Uterus (tissue), 4 donors: ENCODE measurements around the gene TMEM132C. TPM values are rescaled to one million over a fixed set of nuclear protein-coding genes. Genes with fewer than 3 reads are reported as not detected.
A peak's percentile ranks its signal among the peaks of the same experiment; 100 is the strongest.

Experiments
- DNase-seq, 2 donors: peaks; one replicate each; pipeline ENCODE4 v3.0.0-alpha.2; 2019 to 2020
- H3K27ac ChIP-seq, 2 donors: fragments of 200-600 bp; sonication (generic); 1 replicate in 1 of 2; 2 replicates in 1 of 2; pipeline ENCODE4 v1.5.1; 2016 to 2018
- H3K27me3 ChIP-seq, 2 donors: fragments of 200-600 bp; sonication (generic); one replicate each; pipeline ENCODE4 v1.5.1; 2018 to 2019; ENCODE audit warnings: control low read depth in 1 of 2
- H3K36me3 ChIP-seq, 2 donors: fragments of 200-600 bp; sonication (generic); one replicate each; pipeline ENCODE4 v1.5.1; 2019; ENCODE audit warnings: control low read depth in 1 of 2
- H3K4me1 ChIP-seq, 2 donors: fragments of 200-600 bp; sonication (generic); one replicate each; pipeline ENCODE4 v1.5.1; 2018 to 2019; ENCODE audit warnings: control low read depth in 1 of 2
- H3K4me3 ChIP-seq, 2 donors: fragments of 200-600 bp; sonication (generic); 1 replicate in 1 of 2; 2 replicates in 1 of 2; pipeline ENCODE4 v1.5.1; 2018 to 2019; ENCODE audit warnings: mild to moderate bottlenecking in 1 of 2
- H3K9me3 ChIP-seq, 2 donors: fragments of 200-600 bp; sonication (generic); one replicate each; pipeline ENCODE4 v1.5.1; 2019; ENCODE audit warnings: control low read depth in 1 of 2
- POLR2A ChIP-seq, 2 donors: fragments of 450-650 bp; IDR thresholded peaks; one replicate each; pipeline ENCODE4 v1.6.1; 2016; ENCODE audit warnings: antibody characterized with exemption in 2 of 2, mild to moderate bottlenecking in 1 of 2, moderate library complexity in 1 of 2
- intact Hi-C: fragments of 100-400 bp; cut with DNase I; formaldehyde crosslinking; loops from one replicate; pipeline ENCODE4 v1.15.1; 2023; ENCODE audit warnings: low total_unique reads
- total RNA-seq, 4 donors: library from RNA; depleted of rRNA in 3 of 4; stranded (reverse); fragments of >200 nt in 3 of 4; gene quantifications; one replicate each; pipeline versions ENCODE4 v1.1.0 to v1.2.4, GENCODE V29; 2014 to 2023
- TF ChIP-seq, protein P1 (sequence below), 4 experiments: fragments of 200-600 bp in 2 of 4; fragments of 450-650 bp in 2 of 4; sonication (generic) in 2 of 4; IDR thresholded peaks; one replicate each; pipeline ENCODE4 v1.5.1; 2016 to 2019; ENCODE audit warnings: antibody characterized with exemption in 4 of 4, mild to moderate bottlenecking in 2 of 4, moderate library complexity in 1 of 4
- donor health status: DM: yes; HTN: yes; CAD: no.

Gene TMEM132C
- total RNA-seq, 4 donors from 2014 or later, result 0.26 to 48.3 (median 5.0) TPM

DNA sequence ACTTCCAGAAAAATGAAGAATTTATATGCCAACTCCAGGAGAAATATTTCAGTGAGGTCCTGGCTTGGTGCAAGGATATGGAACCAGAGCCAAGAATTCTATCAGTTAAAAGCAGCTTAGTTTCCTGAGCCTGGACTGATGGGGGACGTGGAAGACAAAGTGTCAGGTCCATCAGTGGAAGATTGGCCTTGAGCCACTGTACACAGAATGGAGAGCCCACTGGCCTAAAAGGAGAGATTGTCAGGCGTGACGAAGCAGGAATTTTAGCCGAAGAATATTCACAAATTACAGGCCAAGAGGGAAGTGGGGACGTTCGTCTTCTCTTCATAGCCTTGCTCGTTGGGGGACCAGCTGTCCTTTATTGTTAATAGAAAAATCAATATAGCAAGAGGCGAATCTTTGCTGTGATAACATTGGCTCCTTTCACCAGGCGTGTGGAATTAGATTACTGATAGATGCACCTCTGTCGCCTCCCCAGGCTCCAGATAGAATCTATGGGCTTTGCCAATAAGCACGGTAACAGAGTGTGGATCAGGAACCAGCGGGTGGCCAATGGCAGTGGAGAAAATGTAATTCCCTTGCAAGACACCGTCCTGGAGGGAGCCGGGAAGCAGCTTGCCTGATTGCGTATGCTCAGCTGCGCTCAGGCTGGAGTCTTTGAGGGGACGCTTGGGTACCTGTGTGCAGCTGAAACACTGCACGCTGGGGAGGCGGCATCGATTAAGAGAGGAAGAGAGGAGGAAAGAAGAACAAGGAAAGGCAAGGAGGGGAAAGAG, 56.4 kb downstream of the TMEM132C start:
- H3K36me3 ChIP-seq, result no peaks in the 10 kb centered on the region
- H3K27me3 ChIP-seq, result no peaks in the 10 kb centered on the region
- H3K9me3 ChIP-seq, result no peaks in the 10 kb centered on the region
- no peak overlapping the region for H3K4me3 ChIP-seq
- TF ChIP-seq, protein P1, sequence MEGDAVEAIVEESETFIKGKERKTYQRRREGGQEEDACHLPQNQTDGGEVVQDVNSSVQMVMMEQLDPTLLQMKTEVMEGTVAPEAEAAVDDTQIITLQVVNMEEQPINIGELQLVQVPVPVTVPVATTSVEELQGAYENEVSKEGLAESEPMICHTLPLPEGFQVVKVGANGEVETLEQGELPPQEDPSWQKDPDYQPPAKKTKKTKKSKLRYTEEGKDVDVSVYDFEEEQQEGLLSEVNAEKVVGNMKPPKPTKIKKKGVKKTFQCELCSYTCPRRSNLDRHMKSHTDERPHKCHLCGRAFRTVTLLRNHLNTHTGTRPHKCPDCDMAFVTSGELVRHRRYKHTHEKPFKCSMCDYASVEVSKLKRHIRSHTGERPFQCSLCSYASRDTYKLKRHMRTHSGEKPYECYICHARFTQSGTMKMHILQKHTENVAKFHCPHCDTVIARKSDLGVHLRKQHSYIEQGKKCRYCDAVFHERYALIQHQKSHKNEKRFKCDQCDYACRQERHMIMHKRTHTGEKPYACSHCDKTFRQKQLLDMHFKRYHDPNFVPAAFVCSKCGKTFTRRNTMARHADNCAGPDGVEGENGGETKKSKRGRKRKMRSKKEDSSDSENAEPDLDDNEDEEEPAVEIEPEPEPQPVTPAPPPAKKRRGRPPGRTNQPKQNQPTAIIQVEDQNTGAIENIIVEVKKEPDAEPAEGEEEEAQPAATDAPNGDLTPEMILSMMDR (IDR thresholded peaks at IDR 0.05), result no peak
- no peak for TF ChIP-seq POLR2A (IDR thresholded peaks at IDR 0.05)
- intact Hi-C loops, result no loop called here
- no peaks in the 10 kb centered on the region for H3K4me1 ChIP-seq
- no peak for DNase-seq
- H3K27ac ChIP-seq, result no peak overlapping the region

DNA sequence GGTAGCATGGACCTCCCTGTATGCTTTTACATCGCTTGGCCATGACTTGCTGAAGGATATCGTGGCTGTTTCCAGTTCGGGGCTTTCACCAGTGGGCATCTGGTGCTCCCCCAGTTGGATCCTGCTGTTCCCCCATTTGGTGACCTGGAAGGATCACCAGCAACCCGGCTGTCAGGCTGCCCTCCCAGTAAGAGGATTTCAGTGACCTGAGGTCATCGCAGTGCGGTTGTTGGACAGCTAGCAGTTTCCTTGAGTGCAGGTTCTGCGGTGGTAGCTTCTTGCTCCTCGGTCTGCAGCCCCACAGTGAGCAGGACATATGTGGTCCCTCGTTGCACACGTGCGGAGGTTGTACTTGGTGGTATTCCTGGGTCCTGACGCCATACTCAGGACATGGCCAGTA, 58.7 kb downstream of the TMEM132C start:
- no peak for TF ChIP-seq POLR2A (IDR thresholded peaks at IDR 0.05)
- TF ChIP-seq, protein P1 (IDR thresholded peaks at IDR 0.05), result no peak
- no peaks in the 10 kb centered on the region for H3K9me3 ChIP-seq
- intact Hi-C loops, result no loop called here
- DNase-seq, result no peak
- no peaks in the 10 kb centered on the region for H3K27me3 ChIP-seq
- H3K4me1 ChIP-seq, result no peaks in the 10 kb centered on the region
- no peak overlapping the region for H3K4me3 ChIP-seq
- no peaks in the 10 kb centered on the region for H3K36me3 ChIP-seq
- H3K27ac ChIP-seq, result no peak overlapping the region

DNA sequence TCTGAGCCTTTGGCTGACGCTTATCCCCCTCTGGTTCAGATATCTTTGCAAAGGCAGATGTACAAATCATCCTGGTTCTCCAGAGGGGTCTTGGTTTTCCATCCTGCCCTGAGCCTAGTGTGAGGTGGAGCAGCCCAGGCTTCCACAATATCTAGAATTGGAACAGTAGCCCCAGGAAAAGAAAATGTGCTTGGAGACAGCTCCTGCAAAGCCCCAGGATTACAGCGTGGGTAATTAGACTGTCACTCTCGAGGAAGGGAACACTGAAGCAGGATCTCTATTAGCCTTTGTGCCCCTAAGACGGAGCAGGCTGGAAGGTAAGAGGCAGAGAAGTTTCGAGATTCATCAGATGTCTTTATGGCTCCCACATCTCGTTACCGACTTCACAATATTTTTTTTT, 59.4 kb downstream of the TMEM132C start:
- no peaks in the 10 kb centered on the region for H3K4me1 ChIP-seq
- H3K27me3 ChIP-seq, result no peaks in the 10 kb centered on the region
- no peaks in the 10 kb centered on the region for H3K36me3 ChIP-seq
- no peak overlapping the region for H3K4me3 ChIP-seq
- no peak overlapping the region for H3K27ac ChIP-seq
- intact Hi-C loops, result no loop called here
- TF ChIP-seq, protein P1 (IDR thresholded peaks at IDR 0.05), result no peak
- no peak for TF ChIP-seq POLR2A (IDR thresholded peaks at IDR 0.05)
- no peak for DNase-seq
- no peaks in the 10 kb centered on the region for H3K9me3 ChIP-seq

DNA sequence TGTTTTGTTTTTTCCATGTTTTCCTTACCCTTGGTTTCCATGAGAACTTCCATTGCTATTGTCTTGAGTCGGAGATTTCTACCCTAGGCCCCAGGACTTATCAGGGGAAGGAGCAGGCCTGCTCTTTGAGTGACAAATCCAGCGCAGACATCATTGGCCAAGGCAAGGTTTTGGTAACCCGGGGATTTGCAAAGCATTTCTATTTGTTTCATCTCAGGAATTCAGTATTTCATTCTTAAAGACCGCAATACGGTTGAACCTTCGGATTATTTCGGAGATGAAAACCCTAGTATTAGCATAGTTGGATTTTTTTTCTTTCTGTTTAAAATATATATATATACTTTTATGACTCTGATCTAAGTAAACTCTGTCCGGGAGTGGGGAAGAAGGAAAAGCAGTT, 62.0 kb downstream of the TMEM132C start:
- Histone ChIP-seq H3K9me3 (no peaks in the 10 kb centered on the region), H3K36me3 (no peaks in the 10 kb centered on the region), H3K27me3 (no peaks in the 10 kb centered on the region), H3K4me1 (no peaks in the 10 kb centered on the region), H3K4me3 (no peak overlapping the region), H3K27ac (no peak overlapping the region)
- intact Hi-C loops, result no loop called here
- no peak for DNase-seq
- TF ChIP-seq POLR2A (IDR thresholded peaks at IDR 0.05), result no peak
- TF ChIP-seq, protein P1 (IDR thresholded peaks at IDR 0.05), result no peak

DNA sequence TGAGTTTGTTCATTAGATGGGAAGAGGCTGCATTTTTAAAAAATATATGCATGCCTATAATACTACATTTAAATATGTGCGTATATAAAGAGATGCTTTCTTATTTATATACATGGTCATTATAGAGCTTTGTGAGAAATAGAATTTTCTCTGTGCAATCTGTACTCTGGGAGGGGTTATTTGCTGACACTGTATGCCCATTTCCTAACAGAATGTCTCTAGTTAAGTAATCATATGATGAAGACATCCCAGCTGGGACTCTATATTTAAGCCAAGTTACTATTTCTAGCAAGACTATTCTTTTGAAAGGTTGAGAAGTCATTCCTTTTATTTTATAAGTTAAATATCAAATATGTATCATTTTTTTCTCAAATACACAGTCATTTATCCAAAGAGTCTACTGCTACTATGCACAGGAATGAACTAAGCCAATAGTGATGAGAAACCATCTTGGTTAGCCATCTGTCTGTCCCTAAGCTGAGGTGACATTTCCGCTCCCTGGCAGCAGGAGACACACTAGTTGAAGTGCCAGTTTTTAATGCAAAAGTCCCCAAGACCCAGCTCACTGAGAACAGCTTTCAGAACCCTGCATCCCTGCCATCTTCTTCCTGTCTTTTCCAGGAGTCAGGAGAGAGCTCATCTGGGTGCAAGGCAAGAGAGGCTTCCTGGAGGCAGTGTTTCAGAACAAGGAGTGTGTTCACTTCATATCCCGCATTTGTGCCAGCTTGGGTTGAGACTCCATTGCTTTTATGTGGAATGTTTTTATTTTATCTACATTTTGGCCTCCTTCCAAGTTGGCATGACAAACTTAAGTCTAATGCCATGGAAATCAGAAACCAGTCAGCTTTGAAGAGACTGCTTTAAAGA, 69.5 kb downstream of the TMEM132C start:
- H3K36me3 ChIP-seq, result no peaks in the 10 kb centered on the region
- TF ChIP-seq, protein P1 (IDR thresholded peaks at IDR 0.05), result no peak
- no peak for TF ChIP-seq POLR2A (IDR thresholded peaks at IDR 0.05)
- H3K9me3 ChIP-seq, result no peaks in the 10 kb centered on the region
- no peak for DNase-seq
- intact Hi-C loops, result no loop called here
- no peaks in the 10 kb centered on the region for H3K27me3 ChIP-seq
- H3K4me3 ChIP-seq, result no peak overlapping the region
- peak overlapping the region in 1 of 2 donors; percentile 8 for H3K27ac ChIP-seq
- no peaks in the 10 kb centered on the region for H3K4me1 ChIP-seq
